Activated naive CD4-positive, alpha-beta T cell (primary cell): ENCODE data around the gene CPNE2.

Source experiments
- DNase-seq, 4 experiments: peaks; one replicate each; lab custom pipeline; 2025; lab: John Stamatoyannopoulos, UW

CPNE2 gene

DNA sequence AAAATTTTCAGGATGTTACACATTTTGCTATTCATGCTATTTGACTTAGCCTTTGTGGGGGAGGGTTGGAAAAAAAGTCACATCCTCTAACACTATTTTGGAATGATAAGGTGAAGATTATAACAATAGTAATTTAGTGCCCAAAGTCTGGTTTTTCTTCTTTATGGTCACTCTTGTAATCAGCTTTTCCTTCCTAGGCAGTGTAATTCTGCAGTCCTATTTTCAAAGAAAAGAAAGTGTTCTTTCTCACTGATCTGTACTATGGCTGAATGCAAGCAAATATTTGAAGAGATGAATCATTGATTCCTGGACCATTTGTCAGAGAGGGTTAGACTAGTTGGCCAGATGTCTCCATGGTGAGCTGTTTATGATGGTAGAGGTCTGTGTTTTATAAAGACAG lies 102.1 kb downstream of the CPNE2 start:
- no peak for DNase-seq

DNA sequence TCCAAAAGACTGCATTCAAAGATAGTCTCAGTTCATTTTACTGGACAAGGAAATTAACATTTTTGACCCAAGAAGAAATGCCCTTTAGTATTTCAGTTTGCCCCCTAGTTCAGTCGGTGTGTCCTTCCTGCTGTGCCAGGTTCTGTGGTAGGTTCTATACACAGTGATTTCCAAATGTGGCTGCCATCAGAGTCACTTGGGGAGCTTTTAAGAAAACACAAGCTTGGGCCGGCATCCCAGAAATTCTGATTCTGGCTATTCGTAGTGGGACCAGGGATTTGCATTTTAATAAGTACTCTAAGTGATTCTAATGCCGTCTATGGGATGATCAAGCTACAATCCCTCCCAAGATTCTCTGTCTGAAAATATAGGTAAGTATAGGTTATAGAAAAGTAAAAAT lies 103.9 kb downstream of the CPNE2 start:
- DNase-seq = no peak

GRCh38 chr16:57196753-57197152 lies 104.4 kb downstream of the CPNE2 start:
- DNase-seq = no peak
